GM18519 (cell line): ENCODE data around the gene ATP1B3.
A peak's percentile ranks its signal among the peaks of the same experiment; 100 is the strongest.
"Not testable (repeated sequence)": the region's sequence is repeated elsewhere in the genome, so short reads cannot be mapped to it uniquely, and the experiment has no call there.

Experiments
- ATAC-seq: cut with Tn5 transposase; IDR thresholded peaks from one replicate; pipeline ENCODE4 v1.9.1; 2021; ENCODE audit warnings: mild to moderate bottlenecking, moderate library complexity; ENCODE audit not compliant: unreplicated experiment, low FRiP score

ATP1B3 gene

DNA sequence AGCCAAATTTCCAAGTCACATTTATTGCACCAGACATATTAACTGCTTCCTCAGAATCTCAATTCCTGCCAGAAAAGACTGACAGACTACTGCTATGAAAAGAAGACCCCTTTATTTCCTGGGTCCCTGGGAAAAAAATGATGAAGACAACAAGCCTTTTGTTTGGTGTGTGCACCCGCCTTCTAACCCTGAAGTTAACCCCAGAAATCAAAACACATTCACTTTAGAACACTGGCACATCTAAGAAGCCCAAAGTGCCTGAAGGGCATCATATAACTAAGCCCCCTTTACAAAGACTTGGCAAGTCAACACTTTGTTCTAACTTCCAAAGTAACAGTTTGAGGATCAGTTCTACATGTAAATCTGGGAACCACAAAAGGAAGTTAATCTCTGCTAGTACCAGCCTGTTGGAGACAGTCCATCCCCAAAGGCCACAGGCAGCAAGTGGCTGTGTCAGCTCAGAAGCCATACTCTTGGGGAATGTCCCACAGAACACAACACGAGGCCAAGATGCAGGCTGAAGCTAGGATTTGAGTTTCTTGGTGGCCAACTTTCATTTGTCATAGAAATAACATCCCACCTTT is 16.3 kb upstream of the ATP1B3 start:
- no peak for ATAC-seq

DNA sequence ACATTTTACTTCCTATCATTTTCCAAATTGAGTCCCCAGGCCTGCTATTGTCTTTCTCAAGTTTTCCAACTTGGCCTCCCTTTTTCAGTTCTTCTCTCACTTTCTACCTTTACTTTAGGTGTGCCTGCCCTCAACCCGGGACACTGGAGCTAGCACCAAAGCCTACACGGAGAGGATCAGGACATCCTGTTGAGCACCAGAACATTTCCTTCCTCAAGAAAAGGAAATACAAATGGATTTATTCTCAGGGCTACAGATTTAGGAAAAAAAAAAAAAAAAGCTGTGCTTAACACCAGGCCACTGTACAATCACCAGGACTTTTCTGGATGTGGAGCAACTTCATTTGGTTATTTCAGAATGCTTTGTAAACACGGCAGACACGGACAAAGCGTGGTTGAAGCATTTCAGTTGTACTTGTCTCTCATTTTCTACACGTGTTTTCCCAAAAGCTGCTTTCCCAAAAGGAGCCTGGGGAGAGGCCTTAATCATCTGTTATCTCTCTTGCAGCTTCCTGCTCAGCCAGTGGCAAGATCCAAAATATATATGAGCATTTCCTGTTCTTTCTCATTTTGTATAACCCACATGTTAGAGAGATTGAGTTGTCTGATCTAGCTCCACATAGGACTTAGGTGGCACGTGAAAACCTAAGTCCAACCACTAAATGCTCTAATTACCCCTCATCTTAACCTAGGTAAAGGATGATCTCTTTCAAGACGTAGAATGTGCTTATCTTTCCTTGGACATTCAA is 15.5 kb upstream of the ATP1B3 start:
- ATAC-seq = no peak

DNA sequence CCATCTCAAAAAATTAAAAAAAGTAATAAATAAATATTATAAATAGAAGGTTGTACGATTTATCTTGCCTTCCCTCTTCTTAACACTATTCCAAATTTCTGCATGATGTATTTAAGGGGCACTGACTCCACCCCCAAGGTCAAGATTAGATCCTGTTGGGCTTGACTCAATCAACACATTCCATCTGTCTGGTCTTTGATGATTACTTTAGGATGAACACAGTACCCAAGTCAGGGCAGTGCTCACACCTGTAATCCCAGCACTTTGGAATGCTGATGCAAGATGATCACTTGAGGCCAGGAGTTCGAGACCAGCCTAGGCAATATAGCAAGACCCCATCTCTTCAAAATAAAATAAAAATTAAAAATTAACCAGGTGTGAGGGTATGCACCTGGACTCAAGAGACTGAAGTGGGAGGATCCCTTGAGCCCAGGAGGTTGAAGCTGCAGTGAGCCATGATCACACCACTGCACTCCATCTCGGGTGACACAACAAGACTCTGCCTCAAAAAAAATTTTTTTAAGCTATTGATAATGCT is 14.1 kb upstream of the ATP1B3 start:
- ATAC-seq = no peak

DNA sequence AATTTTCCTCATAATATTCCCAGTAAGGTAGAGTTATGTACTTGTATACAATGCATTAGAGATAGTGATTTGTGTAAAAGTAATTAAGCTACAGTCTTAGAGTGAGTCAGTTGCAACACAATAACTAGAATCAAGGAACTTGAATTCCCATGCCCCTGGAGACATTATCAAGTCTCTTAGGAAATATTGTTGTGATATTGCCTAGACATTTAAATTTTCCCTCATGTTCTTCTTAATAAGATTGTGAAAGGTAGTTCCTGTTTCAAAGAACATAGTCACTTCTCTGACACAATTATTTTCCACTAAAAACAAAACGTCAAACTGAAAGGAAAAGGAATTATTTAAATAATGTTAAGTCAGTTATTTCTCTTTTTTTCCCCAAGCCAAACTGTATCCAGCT is 13.0 kb upstream of the ATP1B3 start:
- ATAC-seq = no peak

DNA sequence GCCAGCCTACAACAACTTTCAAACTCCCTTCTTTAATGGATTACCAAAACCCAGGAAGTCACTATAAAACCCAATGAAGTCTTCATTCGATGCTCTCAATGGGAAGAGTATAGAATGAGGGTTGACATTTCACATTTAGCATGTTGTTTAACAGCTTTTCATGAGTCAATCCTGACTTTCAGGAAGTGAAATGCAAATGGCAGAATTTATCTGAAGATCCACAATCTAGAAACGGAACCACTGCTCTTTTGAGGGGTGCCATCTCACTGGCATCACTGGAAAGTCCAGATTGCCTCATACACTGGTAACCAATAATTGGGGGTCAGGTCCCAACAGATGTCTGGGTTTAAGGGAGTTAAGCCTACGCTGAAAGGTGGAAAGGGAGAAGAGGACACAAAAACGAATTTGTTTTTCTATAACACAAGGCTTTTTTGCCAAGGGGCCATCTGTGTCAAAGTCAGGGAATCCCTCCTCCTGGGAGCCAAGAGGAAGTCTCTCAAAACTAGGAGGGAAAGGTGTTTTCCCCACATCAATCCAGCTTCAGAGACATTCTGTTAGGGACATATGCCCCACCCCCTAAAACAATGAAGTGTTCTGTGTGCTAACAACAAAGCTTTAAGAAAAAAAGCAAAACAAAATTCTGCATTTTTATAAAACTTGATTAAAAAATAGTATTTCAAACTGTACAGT is 12.0 kb upstream of the ATP1B3 start:
- no peak for ATAC-seq

DNA sequence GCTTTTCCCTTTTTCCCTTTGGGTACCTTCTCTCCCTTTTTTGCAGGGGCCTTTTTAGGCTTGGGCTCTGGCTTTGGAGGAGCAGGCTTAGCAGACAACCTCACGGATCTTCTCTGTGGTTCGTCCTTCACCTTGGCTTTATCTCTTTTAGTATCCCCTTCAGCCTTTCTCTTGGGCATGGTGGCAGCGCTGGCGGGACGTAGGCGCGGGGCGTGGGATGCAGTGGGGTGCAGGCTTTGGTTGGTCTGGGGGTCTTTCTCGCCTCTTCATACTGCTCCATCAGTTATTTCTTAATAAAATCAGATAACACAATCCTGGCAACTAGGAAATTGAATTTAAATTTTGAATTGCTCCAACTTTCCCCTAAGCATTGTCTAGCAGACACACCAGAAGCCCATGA is 11.3 kb upstream of the ATP1B3 start:
- ATAC-seq = no peak

DNA sequence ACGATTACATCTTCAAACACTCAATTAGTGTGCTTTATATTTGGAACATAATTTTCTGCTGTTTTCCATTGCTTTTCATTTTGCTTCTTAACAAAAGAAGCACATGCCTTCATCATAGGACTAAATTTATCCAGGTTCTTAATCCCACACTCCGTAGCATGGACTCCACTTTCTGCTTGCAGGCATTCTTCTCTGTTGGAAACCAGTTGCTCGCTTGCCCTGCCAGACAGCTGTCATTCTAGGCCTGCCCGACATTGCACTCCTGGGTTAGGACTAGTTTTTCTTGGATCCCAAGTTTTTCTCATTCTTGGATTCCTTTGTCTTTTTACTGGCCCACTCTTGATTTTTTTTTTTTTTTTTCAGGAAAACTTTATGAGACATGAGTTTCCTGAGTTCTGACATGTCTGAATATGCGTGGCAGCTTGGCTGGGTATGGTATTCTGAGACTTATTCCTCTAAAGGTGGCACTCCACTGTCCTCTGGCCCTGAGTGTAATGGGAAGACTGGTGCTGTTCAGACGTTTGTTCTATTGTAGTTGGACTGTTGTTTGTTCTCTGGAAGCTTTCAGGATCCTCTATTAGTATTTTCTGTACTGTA is 6.3 kb upstream of the ATP1B3 start:
- no peak for ATAC-seq

DNA sequence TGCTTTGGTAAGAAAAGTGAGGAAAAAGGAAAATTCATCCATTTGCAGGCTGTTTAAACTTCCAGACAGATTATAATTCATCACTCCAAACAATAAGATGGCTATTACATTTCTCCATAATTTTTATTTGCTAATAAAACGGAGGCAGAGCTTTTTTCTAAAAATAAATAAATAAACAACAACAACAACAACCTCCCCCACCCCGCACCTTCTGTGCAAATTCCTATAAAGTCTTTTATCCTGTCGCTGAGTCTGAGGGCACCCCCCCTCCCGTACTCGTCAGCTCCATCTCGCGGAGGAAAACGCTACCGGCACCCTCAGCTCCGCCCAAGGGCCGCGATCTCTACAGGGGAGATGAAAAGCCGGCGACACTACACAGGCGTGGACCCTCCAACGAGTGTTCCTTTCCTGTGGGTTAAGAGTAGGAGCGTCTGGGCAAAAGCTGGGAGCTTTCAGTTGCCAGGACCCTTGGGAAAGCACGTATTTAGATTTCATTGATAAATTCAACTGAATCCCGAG is 1.0 kb upstream of the ATP1B3 start:
- no peak for ATAC-seq

DNA sequence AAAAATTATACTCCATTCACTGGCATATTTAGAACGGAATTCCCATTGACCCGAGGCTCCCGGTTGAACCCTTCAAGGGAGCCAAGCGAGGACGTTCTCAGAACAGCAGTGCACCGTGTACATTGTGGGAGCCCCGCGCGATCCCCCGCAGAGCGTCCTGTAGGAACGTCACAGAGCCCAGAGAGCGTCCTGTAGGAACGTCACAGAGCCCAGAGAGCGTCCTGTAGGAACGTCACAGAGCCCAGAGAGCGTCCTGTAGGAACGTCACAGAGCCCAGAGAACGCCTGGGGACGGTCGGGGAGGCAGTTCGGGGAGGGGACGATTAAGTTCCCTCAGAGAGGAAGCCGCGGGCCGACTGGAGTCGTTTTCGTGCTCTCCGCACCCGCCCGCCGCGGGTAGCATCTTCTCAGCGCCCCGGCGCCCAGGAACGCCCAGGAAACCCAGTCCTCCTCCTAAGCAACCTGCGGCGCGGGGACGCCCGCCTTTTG is 506 bp upstream of the ATP1B3 start:
- peak; percentile 8 for ATAC-seq

DNA sequence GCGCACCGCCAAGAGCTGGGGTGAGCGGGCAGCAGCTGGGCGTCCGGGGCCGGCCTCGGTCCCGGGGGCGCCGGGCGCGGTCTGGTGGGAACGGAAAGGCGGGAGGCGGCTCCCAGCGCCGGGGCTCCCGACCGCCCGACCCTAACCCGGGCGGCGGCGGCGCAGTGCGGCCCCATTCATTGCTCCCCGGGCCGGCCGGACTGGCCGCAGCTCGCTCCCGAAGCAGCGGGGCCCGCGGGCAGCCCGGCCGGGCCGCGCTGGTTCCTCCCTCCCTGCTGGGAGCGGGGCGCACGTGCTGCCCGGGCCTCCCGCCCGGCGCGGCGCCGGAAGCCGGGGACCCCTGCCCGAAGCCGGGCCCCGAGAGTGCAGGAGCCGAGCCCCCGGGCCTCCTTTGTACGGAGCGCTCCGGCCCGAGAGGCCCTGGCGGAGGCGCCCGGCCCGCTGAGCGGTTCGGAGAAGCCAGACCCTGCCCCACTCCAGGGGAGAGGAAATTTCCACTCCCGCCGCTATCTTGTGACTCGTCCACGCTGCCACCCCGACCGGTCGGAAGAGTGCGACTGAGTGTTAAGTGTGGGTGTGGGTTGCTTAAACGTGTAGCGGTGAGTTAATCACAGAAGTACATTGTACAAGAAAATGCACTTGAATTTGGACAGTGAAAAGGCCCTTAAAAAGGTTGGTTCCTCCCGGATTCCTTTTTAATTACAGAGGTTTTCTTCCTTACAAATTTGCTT is 613 bp downstream of the ATP1B3 start:
- ATAC-seq = peak; percentile 17

DNA sequence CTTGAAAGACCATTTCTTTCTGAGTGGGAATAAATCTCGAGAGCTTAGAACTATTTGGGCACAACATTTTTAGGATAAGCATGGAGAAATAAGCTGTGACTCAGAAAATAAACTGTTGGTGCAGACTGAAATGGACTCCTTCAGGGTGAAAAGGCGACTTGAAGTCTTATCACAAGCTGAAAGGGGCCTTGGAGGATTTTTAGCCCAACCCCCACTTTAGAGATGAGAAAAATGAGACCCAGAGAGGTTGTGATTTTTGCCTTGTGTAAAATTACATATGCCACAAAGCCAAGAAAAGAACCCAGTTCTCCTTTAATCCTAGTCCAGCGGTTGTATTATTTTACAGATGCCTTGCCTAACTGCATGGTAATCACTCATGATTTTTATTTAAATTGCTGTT is 1.5 kb downstream of the ATP1B3 start:
- ATAC-seq = no peak

DNA sequence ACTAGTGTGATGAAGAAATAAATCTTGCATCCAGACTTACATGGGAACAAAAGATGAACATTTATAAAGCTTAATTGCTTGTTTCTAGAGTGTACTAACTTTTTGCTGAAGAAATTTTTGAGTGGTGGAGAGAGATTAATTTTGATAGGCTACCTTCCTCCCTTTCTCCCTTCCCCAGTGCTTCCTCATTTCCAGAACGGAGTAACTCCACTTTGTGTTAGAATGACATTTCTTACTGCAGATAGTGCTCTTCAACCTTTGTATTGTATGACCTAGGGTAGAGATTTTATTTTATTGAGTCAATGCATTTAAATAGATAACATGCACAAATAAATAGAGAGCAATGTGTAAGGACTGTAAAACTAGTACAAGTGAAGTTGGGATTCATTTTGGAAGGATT is 1.9 kb downstream of the ATP1B3 start:
- ATAC-seq = no peak

DNA sequence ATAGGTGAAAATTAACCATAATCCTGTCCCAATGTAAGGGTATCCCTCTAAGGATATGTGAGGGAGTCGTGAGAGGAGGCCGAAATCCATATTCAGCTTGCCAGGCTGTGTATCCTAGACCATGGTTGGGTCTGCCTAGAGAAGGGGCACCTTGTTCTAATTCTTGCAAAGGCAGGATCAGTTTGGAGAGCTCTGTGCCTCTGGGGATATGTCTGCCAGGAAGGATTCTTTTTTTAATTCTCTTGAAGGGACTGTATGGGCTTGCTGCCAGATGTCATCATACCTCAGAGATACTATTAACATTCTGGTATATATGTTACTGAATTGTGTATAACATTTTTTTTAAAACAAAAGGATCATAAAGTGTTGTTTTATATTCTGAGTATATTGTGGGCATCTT is 2.4 kb downstream of the ATP1B3 start:
- no peak for ATAC-seq

DNA sequence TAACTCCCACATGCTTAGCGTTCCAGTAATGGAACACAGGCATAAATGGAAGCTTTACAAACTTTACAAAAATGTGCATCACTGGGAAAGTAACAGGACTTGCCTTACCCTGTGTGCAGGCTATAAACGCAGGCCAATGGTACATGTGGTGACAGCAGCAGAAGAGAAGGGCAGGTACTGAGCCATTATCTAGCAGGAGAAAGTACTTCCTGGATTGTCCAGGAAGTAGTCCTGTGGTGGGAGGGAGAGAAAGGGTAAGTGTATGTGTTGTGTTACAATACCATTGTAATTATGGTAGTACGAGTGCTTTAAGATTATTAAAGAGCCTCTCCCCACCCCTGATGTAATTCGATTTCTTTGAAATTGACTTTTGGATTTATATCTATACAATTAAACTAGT is 5.3 kb downstream of the ATP1B3 start:
- no peak for ATAC-seq

DNA sequence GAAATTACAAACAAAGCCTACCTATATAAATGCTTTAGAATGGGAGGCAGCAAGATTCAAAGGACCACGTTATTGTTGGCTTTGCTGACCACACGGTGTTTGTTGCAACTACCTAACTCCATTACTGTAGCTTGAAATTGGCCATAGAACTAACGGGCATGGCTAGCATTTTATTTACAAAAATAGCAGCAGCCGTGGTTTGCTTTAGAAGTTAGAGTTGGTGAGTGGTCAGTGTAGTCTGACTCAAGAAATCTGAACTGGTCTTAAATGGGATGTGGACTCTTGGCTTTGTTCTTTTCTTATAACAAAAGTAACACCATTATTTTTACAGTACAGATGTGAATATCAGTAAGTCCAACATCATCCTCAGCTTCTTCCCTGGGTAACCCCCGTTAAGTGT is 10.6 kb downstream of the ATP1B3 start:
- ATAC-seq = no peak

DNA sequence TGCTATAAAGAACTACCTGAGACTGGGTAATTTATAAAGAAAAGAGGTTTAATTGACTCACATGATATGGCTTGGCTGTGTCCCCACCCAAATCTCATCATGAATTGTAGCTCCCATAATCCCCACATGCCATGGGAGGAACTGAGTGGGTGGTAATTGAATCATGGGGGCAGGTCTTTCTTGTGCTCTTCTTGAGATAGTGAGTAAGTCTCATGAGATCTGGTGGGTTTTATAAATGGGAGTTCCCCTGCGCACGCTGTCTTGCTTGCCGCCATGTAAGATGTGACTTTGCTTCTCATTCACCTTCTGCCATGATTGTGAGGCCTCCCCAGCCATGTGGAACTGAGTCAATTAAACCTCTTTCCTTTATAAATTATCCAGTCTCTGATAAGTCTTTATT is 12.1 kb downstream of the ATP1B3 start:
- ATAC-seq = not testable (repeated sequence)

DNA sequence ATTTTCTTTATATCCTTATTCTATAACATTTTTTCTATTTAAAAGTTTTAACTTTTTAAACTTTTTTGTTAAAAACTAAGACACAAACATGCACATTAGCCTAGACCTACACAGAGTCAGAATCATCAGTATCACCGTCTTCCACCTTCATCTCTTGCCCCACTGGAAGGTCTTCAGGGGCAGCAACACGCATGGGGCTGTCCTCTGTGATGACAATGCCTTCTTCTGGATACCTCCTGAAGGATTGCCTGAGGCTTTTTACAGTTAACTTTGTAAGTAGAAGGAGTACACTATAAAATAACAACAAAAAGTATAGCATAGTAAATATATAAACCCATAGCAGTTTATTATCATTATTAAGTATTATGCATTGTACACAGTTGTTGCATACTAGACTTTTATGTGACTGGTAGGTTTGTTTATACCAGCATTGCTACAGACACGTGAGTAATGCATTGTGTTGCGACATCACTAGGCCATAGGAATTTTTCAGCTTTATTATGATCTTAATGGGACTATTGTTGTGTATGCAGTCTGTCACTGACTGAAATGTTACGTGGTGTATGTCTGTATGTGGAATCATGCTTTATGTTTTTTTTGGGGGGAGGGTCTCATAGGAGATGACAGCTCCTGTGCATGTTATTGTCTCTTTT is 18.2 kb downstream of the ATP1B3 start:
- no peak for ATAC-seq

DNA sequence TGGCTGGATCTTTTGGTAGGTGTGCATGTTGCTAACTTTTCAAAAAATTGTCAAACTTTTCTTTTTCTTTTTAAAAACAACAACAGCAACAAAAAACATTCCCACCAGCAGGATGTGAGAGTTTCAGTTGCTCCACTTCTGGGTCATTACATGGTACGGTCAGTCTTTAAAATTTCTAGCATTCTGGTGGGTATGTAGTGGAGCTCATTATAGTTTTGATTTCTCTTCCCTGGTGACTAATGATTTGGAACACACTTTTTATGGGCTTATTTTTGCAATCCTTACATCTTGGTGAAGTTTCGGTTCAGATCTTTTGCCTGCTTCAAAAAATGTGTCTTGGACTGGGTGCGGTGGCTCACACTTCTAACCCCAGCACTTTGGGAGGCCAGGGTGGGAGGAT is 19.3 kb downstream of the ATP1B3 start:
- no peak for ATAC-seq

DNA sequence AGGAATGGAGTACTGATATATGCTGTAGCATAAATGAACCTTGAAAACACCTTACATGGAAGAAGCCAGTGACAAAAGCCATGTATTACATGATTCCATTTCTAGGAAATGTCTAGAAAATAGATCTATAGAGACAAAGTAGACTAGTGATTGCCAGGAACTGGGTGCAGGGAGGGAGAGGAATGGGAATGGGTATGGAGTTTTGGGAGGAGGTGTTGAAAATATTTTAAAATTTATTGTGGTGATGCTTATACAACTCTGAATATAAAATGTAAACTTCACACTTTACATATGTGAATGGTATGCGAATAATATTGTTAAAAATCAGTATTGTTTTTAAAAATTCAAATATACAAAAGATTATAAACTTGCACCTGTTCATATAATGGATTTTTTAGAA is 22.5 kb downstream of the ATP1B3 start:
- ATAC-seq = no peak

DNA sequence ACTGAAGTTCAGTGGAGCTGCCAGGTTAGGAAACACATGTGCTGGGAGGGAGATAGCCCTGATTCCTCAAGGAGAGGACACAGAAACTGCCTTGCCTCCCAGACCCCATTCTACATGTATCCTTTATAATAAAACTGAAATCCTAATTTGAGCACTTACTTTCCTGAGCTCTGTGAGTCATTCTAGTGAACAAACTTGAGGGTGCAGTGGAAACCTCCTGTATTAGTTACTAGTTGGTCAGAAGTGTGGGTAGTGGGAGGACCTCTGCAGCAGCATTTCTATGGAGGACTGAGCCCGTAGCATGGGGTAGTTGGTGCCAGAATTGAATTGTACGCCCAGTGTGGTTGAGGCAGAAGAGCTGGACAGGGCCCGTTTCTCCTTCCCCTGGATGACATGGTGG is 23.9 kb downstream of the ATP1B3 start:
- no peak for ATAC-seq
